Neural progenitor cell (in vitro differentiated cells): ENCODE measurements around the gene PACSIN2.
"Not testable (repeated sequence)": the region's sequence is repeated elsewhere in the genome, so short reads cannot be mapped to it uniquely, and the experiment has no call there.

Experiments
- EZH2 ChIP-seq: fragments of 200-600 bp; sonication (generic); IDR thresholded peaks from 2 replicates; pipeline ENCODE4 v1.6.1; 2017; ENCODE audit warnings: antibody characterized with exemption, mild to moderate bottlenecking, moderate library complexity
- EZH2phosphoT487 ChIP-seq: fragments of 200-600 bp; sonication (generic); IDR thresholded peaks from 2 replicates; pipeline ENCODE4 v1.6.1; 2017; ENCODE audit warnings: antibody characterized with exemption
- TF ChIP-seq, protein P1 (sequence below): fragments of 200-600 bp; sonication (generic); IDR thresholded peaks from 2 replicates; pipeline ENCODE4 v1.5.1; 2017; ENCODE audit warnings: antibody characterized with exemption, mild to moderate bottlenecking

DNA sequence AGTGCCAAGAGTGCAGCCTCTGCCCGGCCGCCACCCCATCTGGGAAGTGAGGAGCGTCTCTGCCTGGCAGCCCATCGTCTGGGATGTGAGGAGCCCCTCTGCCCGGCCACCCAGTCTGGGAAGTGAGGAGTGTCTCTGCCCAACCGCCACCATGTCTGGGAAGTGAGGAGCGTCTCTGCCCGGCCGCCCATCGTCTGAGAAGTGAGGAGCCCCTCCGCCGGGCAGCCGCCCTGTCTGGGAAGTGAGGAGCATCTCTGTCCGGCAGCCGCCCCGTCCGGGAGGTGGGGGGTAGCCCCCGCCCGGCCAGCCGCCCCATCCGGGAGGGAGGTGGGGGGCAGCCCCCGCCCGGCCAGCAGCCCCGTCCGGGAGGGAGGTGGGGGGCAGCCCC, 43.5 kb downstream of the PACSIN2 start:
- TF ChIP-seq EZH2, EZH2phosphoT487: not testable (repeated sequence)
- TF ChIP-seq, protein P1, sequence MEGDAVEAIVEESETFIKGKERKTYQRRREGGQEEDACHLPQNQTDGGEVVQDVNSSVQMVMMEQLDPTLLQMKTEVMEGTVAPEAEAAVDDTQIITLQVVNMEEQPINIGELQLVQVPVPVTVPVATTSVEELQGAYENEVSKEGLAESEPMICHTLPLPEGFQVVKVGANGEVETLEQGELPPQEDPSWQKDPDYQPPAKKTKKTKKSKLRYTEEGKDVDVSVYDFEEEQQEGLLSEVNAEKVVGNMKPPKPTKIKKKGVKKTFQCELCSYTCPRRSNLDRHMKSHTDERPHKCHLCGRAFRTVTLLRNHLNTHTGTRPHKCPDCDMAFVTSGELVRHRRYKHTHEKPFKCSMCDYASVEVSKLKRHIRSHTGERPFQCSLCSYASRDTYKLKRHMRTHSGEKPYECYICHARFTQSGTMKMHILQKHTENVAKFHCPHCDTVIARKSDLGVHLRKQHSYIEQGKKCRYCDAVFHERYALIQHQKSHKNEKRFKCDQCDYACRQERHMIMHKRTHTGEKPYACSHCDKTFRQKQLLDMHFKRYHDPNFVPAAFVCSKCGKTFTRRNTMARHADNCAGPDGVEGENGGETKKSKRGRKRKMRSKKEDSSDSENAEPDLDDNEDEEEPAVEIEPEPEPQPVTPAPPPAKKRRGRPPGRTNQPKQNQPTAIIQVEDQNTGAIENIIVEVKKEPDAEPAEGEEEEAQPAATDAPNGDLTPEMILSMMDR, result not testable (repeated sequence)
